HEK293 (cell line): ENCODE results near the gene PKHD1.

ENCODE experiments used
- CTCF ChIA-PET: fragments of 350-600 bp; formaldehyde crosslinking; extraction: SDS; loops from one replicate; lab custom pipeline; 2021; ENCODE audit warnings: antibody characterized with exemption; lab: Yijun Ruan, JAX
- POLR2A ChIA-PET: fragments of 300-600 bp; formaldehyde crosslinking; extraction: SDS; loops from one replicate; lab custom pipeline; 2020; ENCODE audit warnings: antibody characterized with exemption, inconsistent platforms; lab: Yijun Ruan, JAX
- H3K27ac ChIP-seq: fragments of 200-500 bp; sonication (Bioruptor generic); 2 replicates; pipeline ENCODE4 v1.5.1; 2014; ENCODE audit warnings: low read depth, low read length, control low read depth, inconsistent platforms; ENCODE audit errors: extremely low read depth
- H3K36me3 ChIP-seq, 2 experiments: fragments of 200-500 bp in 1 of 2; sonication (Bioruptor generic) in 1 of 2; 1 replicate in 1 of 2; 2 replicates in 1 of 2; pipeline ENCODE4 v1.5.1; 2014 to 2017; ENCODE audit warnings: inconsistent platforms in 2 of 2, low read length in 2 of 2; ENCODE audit not compliant: control insufficient read depth in 2 of 2, insufficient read depth in 1 of 2
- H3K4me1 ChIP-seq: fragments of 200-500 bp; sonication (Bioruptor generic); 2 replicates; pipeline ENCODE4 v1.5.1; 2014; ENCODE audit warnings: mild to moderate bottlenecking, low read length, inconsistent platforms; ENCODE audit not compliant: control insufficient read depth, insufficient read depth
- H3K4me3 ChIP-seq: 2 replicates; pipeline ENCODE4 v1.5.1; 2011; ENCODE audit warnings: low read depth, mild to moderate bottlenecking, control low read depth, low read length, moderate library complexity
- H3K9me3 ChIP-seq: fragments of 200-500 bp; sonication (Bioruptor generic); 2 replicates; pipeline ENCODE4 v1.5.1; 2014; ENCODE audit warnings: low read depth, low read length, inconsistent platforms; ENCODE audit not compliant: control insufficient read depth, insufficient read depth
- GLIS2 ChIP-seq: fragments of 450-650 bp; formaldehyde crosslinking; IDR thresholded peaks from 2 replicates; pipeline ENCODE4 v1.5.1; 2016; ENCODE audit warnings: missing biosample characterization, missing genetic modification characterization
- HIC1 ChIP-seq: fragments of 450-650 bp; formaldehyde crosslinking; IDR thresholded peaks from 2 replicates; pipeline ENCODE4 v1.5.1; 2016; ENCODE audit warnings: missing biosample characterization, missing genetic modification characterization
- HOXC10 ChIP-seq: sonication (generic); formaldehyde crosslinking; IDR thresholded peaks from 2 replicates; pipeline ENCODE4 v1.8.1; 2023; ENCODE audit warnings: mild to moderate bottlenecking, missing genetic modification reagents
- PBX3 ChIP-seq: sonication (generic); formaldehyde crosslinking; IDR thresholded peaks from 2 replicates; pipeline ENCODE4 v1.8.1; 2022; ENCODE audit warnings: mild to moderate bottlenecking, moderate library complexity, missing genetic modification reagents
- REST ChIP-seq: fragments of 450-650 bp; formaldehyde crosslinking; IDR thresholded peaks from 2 replicates; pipeline ENCODE4 v1.5.1; 2016; ENCODE audit warnings: missing biosample characterization, missing genetic modification characterization
- SETDB1 ChIP-seq: IDR thresholded peaks from one replicate; pipeline ENCODE4 v1.6.1; 2017; ENCODE audit warnings: mild to moderate bottlenecking, low read length, moderate library complexity, mixed read lengths; ENCODE audit not compliant: insufficient read length
- ZBTB1 ChIP-seq: fragments of 450-650 bp; formaldehyde crosslinking; IDR thresholded peaks from 2 replicates; pipeline ENCODE4 v1.5.1; 2016; ENCODE audit warnings: missing biosample characterization, missing genetic modification characterization
- ZBTB11 ChIP-seq: fragments of 450-650 bp; formaldehyde crosslinking; conservative IDR thresholded peaks from 2 replicates; pipeline ENCODE4 v1.5.1; 2016; ENCODE audit warnings: low read depth, missing biosample characterization, missing genetic modification characterization
- ZBTB6 ChIP-seq: fragments of 450-650 bp; formaldehyde crosslinking; IDR thresholded peaks from 2 replicates; pipeline ENCODE4 v1.5.1; 2017; ENCODE audit warnings: missing biosample characterization, missing genetic modification characterization
- ZNF169 ChIP-seq: fragments of 450-650 bp; formaldehyde crosslinking; IDR thresholded peaks from 2 replicates; pipeline ENCODE4 v1.5.1; 2016; ENCODE audit warnings: missing biosample characterization, missing genetic modification characterization
- ZNF274 ChIP-seq, 2 experiments: fragments of 200-500 bp in 1 of 2; fragments of 450-650 bp in 1 of 2; sonication (Bioruptor generic) in 1 of 2; formaldehyde crosslinking in 1 of 2; IDR thresholded peaks; 2 replicates each; pipeline versions ENCODE4 v1.5.1 to v1.6.1; 2014 to 2016; ENCODE audit warnings: borderline replicate concordance in 1 of 2, inconsistent platforms in 1 of 2, low read length in 1 of 2, missing biosample characterization in 1 of 2, missing genetic modification characterization in 1 of 2
- ZNF324 ChIP-seq: fragments of 450-650 bp; formaldehyde crosslinking; IDR thresholded peaks from 2 replicates; pipeline ENCODE4 v1.5.1; 2016; ENCODE audit warnings: missing biosample characterization, missing genetic modification characterization
- ZNF350 ChIP-seq: fragments of 450-650 bp; formaldehyde crosslinking; IDR thresholded peaks from 2 replicates; pipeline ENCODE4 v1.5.0; 2017; ENCODE audit warnings: missing biosample characterization, mild to moderate bottlenecking, missing genetic modification characterization
- ZNF423 ChIP-seq: fragments of 450-650 bp; formaldehyde crosslinking; IDR thresholded peaks from 2 replicates; pipeline ENCODE4 v1.5.1; 2016; ENCODE audit warnings: missing biosample characterization, missing genetic modification characterization
- ZNF426 ChIP-seq: fragments of 450-650 bp; formaldehyde crosslinking; IDR thresholded peaks from 2 replicates; pipeline ENCODE4 v1.5.1; 2017; ENCODE audit warnings: missing biosample characterization, missing genetic modification characterization, mild to moderate bottlenecking, inconsistent platforms, moderate library complexity
- ZNF449 ChIP-seq: fragments of 450-650 bp; formaldehyde crosslinking; IDR thresholded peaks from 2 replicates; pipeline ENCODE4 v1.5.1; 2017; ENCODE audit warnings: missing biosample characterization, mild to moderate bottlenecking, missing genetic modification characterization, moderate library complexity
- ZNF48 ChIP-seq: fragments of 450-650 bp; formaldehyde crosslinking; IDR thresholded peaks from 2 replicates; pipeline ENCODE4 v1.5.1; 2016; ENCODE audit warnings: missing biosample characterization, missing genetic modification characterization
- ZNF513 ChIP-seq: fragments of 450-650 bp; IDR thresholded peaks from 2 replicates; pipeline ENCODE4 v1.5.1; 2018; ENCODE audit warnings: missing biosample characterization, missing genetic modification characterization
- ZNF645 ChIP-seq: fragments of 450-650 bp; formaldehyde crosslinking; IDR thresholded peaks from 2 replicates; pipeline ENCODE4; 2016; ENCODE audit warnings: missing biosample characterization, missing genetic modification characterization
- ZNF776 ChIP-seq: fragments of 450-650 bp; formaldehyde crosslinking; IDR thresholded peaks from 2 replicates; pipeline ENCODE4 v1.5.0; 2017; ENCODE audit warnings: missing biosample characterization, missing genetic modification characterization, borderline replicate concordance

Gene PKHD1

GRCh38 chr6:51866867-51867266 lies 220.5 kb downstream of the PKHD1 start:
- no peak for TF ChIP-seq ZNF449 (tag by site-specific recombination)
- no peak for TF ChIP-seq ZNF324 (tag by site-specific recombination)
- no peak for TF ChIP-seq GLIS2 (tag by site-specific recombination)
- TF ChIP-seq ZNF350 (tag by site-specific recombination), result no peak
- TF ChIP-seq ZBTB1 (tag by site-specific recombination), result no peak
- TF ChIP-seq HOXC10 (CRISPR knock-in tag), result no peak
- TF ChIP-seq ZBTB6 (tag by site-specific recombination), result no peak
- no peak for TF ChIP-seq HIC1 (tag by site-specific recombination)
- no peak for TF ChIP-seq ZNF645 (tag by site-specific recombination)
- no peak for TF ChIP-seq ZNF776 (tag by site-specific recombination)
- TF ChIP-seq SETDB1, result no peak
- TF ChIP-seq PBX3 (CRISPR knock-in tag), result no peak
- no peak for TF ChIP-seq ZNF274 (IDR thresholded peaks at IDR 0.05; ENCODE audit: low read length)
- TF ChIP-seq ZNF274 (tag by site-specific recombination; IDR thresholded peaks at IDR 0.05; ENCODE audit: borderline replicate concordance), result no peak
- TF ChIP-seq ZNF48 (tag by site-specific recombination), result no peak
- TF ChIP-seq REST (tag by site-specific recombination), result no peak
- TF ChIP-seq ZNF423, result no peak
- no peak for TF ChIP-seq ZBTB11
- TF ChIP-seq ZNF513 (tag by site-specific recombination), result no peak
- no peak for TF ChIP-seq ZNF426 (tag by site-specific recombination)
- no peak for TF ChIP-seq ZNF169 (tag by site-specific recombination)
- no peaks in the 10 kb centered on the region for H3K36me3 ChIP-seq
- H3K27ac ChIP-seq, result no peak overlapping the region
- CTCF ChIA-PET, result no interaction called here
- POLR2A ChIA-PET, result no interaction called here
- H3K9me3 ChIP-seq, result no peaks in the 10 kb centered on the region
- no peak overlapping the region for H3K4me3 ChIP-seq
- no peaks in the 10 kb centered on the region for H3K4me1 ChIP-seq
